Stimulated activated CD4-positive, alpha-beta T cell treated with anti-CD3 and anti-CD28 coated beads, Interleukin-2, amount 100 ng/mL, for 48 hours (primary cell): ENCODE results near the gene TBX1.
"Not testable (repeated sequence)": the region's sequence is repeated elsewhere in the genome, so short reads cannot be mapped to it uniquely, and the experiment has no call there.

Experiments
- DNase-seq, 2 donors: peaks; one replicate each; pipeline ENCODE4 v3.0.0-alpha.2; 2020

Gene TBX1

DNA sequence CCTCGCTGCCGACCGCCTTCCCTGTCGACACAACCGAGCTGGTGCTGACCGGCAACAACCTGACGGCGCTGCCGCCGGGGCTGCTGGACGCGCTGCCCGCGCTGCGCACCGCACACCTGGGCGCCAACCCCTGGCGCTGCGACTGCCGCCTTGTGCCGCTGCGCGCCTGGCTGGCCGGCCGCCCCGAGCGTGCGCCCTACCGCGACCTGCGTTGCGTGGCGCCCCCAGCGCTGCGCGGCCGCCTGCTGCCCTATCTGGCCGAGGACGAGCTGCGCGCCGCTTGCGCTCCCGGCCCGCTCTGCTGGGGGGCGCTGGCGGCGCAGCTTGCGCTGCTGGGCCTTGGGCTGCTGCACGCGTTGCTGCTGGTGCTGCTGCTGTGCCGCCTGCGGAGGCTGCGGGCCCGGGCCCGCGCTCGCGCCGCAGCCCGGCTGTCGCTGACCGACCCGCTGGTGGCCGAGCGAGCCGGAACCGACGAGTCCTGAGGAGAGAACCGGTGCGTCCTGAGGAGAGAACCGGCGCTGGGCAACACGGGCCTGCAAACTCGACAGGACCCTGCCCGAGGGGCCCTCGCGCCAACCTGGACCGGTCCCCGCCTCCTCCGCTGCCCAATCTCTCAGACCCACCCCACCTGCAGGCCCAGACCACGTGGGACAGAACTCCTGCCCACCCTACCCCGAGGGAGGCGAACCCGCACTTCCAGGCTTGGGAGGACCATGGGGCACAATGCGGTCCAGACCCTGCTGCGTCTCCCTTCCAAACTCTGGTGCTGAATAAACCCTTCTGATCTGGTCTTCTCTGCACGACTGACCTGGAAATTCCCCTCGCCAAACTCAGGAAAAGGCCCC lies 36.4 kb upstream of the TBX1 start:
- DNase-seq: peak; percentile 35 to 44

DNA sequence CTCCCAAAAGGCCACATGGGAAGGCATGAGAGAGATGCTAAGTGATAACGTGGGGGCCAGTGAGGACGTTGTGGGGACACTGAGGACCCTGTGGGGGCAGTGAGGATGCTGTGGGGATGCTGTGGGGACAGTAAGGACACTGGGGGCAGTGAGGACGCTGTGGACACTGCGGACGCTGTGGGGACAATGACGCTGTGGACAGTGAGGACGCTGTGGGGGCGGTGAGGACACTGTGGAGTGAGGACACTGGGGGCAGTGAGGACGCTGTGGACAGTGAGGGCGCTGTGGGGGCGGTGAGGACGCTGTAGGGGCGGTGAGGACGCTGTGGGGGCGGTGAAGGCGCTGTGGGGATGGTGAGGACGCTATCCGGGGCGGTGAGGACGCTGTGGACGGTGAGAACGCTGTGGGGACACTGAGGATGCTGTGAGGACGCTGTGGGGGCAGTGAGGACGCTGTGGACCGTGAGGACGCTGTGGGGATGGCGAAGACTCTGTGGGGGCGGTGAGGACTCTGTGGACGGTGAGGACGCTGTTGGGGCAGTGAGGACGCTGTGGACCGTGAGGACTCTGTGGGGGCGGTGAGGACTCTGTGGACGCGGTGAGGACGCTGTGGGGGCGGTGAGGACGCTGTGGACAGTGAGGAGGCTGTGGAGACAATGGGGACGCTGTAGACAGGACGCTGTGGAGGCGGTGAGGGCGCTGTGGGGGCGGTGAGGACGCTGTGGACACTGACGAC lies 35.5 kb upstream of the TBX1 start:
- no peak for DNase-seq

DNA sequence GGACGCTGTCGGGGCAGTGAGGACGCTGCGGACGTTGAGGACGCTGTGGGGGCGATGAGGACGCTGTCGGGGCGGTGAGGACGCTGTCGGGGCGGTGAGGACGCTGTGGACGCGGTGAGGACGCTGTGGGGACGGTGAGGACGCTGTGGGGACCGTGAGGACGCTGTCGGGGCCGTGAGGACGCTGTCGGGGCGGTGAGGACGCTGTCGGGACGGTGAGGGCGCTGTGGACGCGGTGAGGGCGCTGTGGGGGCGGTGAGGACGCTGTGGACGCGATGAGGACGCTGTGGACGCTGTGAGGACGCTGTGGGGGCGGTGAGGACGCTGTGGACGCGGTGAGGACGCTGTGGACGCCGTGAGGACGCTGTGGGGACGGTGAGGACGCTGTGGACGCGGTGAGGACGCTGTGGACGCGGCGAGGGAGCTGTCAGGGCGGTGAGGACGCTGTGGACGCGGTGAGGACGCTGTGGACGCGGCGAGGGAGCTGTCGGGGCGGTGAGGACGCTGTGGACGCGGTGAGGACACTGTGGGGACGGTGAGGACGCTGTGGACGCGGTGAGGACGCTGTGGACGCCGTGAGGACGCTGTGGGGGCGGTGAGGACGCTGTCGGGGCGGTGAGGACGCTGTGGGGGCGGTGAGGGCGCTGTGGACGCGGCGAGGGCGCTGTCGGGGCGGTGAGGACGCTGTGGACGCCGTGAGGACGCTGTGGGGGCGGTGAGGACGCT lies 34.4 kb upstream of the TBX1 start:
- DNase-seq: not testable (repeated sequence)

DNA sequence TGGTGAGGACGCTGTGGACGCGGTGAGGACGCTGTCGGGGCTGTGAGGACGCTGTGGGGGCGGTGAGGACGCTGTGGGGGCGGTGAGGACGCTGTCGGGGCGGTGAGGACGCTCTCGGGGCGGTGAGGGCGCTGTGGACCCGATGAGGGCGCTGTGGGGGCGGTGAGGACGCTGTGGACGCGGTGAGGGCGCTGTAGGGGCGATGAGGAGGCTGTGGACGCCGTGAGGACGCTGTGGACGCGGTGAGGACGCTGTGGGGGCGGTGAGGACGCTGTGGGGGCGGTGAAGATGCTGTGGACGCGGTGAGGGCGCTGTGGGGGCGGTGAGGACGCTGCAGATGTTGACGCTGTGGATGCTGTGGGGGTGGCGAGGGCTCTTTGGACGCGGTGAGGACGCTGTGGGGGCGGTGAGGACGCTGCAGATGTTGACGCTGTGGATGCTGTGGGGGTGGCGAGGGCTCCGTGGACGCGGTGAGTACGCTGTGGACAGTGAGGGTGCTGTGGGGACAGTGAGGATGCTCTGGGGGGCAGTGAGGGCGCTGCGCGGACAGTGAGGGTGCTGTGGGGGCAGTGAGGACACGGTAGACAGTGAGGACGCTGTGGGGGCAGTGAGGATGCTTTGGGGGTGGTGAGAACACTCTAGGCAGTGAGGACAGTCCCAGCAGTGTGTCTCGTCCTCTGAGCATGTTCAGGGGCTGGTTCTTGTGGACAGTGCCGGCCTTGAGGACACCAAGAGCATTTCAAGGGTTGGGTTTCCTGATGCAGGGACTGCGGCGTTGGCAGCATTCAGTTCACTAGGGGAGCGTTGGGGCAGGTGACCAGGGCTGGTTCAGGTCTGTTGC lies 33.0 kb upstream of the TBX1 start:
- DNase-seq: no peak

DNA sequence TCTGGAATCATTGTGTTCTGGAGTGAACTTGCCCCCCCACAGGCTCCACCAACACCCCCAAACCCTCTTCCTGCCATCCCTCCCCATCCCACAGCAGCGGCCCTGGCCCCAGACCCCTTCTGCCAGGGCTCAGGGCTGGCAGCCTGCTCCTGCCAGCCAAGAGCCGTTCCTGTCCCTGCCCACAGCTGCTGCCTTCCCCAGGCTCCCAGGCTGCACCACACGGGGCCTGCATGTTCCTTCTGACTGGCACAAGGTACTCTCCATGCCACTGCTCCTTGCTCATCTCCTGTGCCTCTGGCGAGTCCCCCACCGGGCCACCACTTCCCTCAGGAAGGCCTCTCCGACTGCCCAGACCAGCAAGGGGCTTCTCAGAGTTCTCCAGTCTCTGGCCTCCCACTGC lies 32.3 kb upstream of the TBX1 start:
- DNase-seq: no peak

DNA sequence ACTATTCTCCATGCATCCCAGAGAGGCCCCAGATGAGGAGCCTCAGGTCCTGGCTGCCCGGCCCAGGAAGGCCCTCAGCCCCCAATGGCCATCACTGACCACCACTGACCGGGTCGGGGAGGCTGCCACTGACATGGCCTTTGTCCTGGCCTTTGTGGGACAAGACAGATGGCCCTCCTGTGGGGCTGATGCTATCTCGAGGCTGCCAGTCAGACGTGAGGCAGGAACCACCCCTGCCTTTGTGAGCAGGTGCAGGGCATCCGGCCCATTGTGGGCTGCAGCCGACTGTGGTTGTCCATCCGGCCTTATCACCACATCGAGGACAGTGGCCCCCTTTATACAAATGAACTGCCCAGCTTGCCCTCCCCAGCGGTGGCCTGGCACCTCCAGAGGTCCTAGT lies 31.7 kb upstream of the TBX1 start:
- DNase-seq: no peak

DNA sequence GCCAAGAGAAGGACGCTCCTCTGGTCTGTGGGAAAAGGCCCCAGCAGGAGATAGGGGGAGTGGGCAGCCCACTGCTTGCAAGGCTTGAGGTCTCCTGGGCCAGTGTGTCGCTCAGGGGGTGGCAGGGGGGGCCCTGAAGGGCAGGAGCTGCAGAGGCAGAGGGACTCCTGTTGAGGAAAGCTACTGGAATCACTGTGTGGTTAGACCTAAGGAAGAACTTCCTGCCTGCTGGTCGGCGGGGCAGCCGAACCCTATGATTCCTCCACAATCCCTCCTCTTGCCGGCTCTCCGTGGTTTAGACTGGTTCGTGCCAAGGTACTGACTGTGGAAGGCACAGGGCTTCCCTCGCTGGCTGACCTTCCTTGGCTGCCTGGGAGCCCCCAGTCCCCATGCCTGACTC lies 31.1 kb upstream of the TBX1 start:
- DNase-seq: no peak

DNA sequence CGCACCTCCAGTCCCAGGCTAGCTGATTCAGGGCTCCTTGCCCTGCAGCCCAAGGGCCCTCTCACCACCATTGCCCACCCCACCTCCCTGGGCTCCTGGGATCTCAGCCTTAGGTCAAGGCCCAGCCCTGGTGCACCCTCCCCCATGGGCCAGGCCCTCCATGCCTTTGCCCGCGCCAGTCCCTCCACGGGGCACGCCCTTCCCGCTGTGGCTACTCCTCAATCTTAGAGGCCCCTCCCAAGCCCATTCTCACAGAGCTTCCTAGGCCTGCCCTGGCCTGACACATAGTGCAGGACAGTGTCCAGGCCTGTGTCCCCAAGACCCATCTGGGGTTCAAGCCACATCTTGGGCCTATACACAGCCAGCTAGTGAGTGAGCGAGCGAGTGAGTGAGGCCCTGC lies 30.4 kb upstream of the TBX1 start:
- DNase-seq: no peak

DNA sequence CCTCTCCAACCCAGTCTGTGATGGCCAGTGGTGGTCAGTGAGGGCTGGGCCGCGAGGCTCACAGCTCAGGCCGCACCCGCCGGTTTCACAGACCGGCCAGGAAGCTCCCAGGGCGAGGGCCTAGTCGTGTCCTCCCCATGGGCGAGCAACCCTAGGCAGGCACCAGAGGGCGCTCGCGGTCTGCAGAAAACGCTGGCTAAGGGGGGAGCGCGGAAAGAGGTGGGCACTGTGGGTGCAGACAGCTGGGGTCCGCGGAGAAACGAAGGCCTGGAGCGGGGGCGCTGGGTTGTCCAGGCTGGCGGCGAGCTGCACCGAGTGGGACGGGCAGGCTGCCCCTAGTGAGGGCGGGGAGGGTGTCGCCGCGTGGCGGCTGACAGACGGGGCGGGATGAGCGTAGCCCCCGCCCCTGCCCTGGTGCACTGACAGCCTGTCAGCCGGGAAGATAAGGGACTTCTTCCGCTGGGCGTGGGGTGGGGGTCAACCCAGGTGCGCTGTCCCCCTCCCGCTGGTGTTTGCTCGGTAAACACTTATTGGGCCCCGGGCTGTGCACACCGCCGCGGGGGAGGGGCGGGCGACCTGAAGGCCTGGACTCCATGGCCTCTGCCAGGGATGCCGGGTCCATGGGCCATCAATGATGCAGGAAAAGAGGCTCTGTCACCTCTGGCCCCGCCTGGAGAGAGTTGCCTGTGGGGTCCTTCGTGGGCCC lies 29.8 kb upstream of the TBX1 start:
- DNase-seq: peak; percentile 83 to 85

DNA sequence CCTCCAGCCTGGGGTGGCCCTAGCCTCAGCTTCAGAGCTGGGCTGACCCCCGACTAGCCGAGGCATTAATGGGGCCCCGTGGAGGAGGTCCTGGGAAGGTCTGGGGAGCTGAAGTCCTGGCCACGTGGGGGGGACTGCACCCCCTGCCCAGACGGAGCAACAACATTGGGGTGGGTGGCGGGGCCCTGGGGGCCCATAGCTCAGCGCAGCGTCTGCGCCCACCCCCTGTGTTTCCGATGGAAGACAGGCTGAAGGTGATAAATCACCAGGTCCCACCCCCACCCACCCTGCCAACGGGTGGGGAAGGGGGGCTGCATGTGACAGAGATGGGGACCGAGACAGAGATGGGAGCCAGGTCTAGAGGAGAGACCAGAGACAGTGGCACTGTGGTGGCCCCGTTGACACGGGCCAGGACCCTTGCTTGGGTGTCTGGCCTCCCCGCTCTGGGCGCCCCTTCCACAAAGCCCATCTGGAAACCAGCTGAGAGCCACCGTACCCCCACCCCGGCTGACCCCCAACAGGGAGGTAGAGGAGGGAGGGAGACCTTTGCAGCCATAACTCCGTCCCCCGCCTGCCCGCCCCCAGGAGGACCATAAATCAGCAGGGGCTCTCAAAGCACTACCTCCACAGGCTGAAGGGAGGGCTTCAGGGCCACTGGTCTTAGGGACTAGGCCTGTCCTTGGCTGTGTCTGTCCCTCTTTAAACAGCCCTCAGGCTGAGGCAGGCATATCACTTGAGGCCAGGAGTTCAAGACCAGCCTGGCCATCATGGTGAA lies 29.0 kb upstream of the TBX1 start:
- DNase-seq: no peak

DNA sequence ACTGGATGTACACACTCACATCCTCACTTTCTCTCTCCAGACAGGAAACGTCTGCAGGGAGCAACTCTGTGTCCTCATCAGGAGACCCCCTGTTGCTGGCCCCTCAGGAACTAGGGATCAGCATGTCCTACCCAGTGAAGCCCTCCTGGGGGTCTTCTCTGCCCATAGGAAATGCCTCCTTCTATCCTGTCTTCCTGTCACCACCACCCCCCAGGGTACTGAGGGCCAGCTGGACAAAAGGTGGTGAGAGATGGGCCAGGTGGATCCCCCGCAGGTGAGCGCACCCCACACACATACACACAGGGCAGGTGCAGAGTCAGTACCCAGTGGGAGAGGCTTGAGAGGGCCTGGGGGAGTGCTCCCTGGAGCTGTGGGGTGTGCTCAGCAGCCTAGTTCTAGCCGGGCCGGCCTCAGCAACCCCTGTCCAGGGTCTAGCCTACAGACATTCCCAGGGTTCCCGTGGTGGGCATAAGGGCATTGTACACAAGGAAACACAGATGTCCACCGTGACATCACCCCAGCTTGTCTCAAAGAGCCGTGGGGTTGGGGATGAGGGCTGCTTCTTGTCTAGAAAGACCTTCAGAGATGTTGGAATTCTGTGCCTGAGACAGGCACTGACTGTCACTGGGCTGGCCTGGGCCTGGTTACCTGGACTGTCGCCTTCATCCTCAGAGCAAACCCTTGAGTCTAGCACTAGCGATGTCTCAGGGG lies 28.0 kb upstream of the TBX1 start:
- DNase-seq: no peak

DNA sequence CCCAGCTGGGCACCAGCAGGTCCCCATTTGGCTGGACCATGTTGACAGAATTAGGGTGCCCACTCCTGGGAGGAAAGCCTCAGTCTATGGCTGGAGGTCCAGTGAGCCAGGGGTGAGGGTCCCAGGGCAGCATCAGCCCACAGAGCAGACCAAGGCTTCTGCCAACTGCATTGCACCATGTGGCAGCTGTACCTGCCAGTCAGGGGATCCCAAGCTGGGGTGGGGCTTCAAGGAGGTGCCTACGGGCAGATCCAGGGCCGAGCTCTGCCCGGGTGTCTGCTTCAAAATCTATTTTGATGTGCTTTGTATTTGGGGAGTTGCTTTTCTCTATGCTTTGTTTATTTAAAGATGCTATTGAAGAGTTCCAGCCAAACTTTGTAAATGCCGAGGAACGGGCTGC lies 26.8 kb upstream of the TBX1 start:
- no peak for DNase-seq

DNA sequence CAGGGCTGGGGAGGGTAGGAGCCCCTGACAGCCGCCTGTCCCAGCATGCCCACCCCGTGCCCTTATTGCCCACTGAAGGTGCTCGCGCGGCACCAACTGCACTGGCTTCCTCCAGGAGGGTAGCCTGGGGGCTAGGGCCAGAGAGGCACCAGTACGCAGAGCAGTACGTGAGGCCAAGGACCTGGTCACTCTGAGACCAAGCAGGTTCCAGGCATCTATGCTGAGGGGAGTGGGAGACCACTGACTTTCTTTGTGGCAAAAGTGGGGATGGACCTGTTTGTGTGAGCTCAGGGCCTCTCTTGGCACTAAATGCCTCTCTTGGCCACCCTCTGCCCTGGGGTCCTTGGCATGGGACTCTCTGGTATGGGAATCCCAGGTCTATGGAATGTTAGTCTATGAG lies 26.4 kb upstream of the TBX1 start:
- no peak for DNase-seq

DNA sequence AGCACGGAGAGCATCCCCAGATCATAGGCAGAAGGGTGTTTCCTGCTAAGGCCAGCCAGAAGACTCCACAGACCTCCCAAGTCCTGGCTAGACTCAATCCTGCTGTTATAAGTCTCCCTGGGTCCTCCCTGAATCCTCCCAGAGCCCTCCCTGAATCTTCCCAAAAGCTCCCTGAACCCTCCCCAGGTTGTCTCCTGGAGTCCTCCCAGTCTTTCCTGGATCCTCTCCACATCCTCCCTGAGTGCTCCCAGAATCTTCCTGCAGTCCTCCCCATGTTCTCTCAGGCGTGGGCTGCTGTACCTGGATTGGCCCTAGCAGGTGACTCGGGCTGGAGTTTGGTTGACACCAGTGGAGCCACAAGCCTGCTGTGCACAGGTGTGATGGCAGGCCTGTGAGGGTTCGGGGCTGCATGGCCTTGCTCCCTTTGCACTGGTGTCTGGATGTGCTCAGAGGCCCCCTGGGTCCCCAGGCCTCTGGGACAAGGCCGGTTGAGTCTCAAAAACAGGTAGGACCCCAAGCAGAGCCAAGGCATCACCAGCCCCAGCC lies 25.7 kb upstream of the TBX1 start:
- no peak for DNase-seq

DNA sequence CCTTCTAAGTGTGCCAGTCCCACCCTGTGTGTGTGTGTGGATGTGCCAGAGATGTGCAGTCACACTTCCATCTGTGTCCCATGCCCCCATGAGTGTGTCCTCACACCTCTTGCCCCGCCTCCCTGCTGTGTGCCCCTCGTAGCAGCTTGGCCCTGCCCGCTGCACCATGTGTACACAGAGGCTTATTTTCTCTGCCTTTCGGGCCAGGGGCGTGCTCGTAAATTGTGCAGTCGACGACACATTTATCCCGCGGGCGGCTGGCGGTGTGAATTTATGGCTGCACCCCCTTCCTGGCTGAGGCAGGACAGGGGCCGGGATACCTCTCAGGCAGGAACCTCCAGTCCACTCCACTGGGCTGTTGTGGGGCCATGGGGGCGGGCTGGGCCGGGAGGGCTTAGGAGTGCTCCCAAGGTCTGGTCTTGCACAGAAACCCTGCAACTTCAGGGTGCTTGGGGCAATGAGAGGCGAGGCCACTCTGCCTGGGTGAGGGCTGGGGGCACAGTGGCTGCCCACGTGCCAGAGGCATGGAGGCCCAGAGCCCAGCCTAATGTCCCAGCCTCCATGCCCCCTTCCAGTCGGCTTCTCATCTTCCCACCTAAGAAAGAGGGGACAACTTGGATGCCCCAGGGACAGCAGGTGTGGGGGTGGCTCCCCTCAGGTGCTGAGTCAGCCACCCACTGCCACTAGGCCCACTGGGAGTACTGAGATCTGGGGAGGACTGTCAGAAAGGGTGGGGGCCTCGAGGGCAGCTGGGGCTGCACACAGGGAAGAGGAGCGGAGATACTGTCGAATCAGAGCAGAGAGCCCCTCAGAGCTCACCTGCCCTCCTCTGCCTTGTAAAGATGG lies 24.7 kb upstream of the TBX1 start:
- DNase-seq: no peak

DNA sequence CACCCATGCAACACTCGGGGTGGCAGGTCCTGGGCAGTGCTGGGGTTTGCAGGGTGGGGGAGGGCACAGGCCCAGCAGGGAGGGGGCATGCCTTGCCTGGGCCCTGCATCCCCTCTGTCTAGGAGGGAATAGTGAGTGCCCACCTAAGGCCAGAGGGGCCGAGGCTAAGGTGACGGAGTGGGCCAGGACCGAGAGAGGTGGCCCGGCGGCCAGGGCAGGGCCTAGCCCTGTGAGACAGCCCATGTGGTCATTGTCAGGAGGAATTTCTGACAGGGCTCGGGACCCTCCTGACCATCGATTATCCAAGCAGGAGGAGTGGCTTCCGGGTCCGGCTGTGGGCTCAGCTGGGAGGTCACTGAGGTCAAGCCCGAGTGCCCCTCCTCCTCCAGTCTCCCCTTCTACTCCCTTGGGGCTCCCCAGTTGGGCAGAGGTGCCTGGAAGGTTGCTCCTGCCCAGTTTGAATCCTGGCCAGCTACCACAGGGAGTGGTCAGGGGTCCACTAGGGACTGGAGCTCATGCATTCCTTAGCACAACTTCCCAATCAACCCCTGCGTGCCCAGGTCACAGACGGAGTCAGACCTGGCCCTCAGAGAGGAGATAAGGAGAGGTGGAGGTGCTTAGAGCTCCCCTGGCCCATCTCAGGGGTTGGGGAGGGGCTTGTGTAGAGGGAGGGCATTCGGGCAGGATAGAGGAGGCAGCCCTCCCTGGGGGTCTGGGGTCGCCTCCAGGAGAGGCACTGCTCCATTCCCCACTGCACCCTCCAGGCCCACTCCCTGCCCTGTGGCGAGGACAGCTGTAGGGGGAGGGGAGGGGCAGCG lies 22.5 kb upstream of the TBX1 start:
- no peak for DNase-seq

DNA sequence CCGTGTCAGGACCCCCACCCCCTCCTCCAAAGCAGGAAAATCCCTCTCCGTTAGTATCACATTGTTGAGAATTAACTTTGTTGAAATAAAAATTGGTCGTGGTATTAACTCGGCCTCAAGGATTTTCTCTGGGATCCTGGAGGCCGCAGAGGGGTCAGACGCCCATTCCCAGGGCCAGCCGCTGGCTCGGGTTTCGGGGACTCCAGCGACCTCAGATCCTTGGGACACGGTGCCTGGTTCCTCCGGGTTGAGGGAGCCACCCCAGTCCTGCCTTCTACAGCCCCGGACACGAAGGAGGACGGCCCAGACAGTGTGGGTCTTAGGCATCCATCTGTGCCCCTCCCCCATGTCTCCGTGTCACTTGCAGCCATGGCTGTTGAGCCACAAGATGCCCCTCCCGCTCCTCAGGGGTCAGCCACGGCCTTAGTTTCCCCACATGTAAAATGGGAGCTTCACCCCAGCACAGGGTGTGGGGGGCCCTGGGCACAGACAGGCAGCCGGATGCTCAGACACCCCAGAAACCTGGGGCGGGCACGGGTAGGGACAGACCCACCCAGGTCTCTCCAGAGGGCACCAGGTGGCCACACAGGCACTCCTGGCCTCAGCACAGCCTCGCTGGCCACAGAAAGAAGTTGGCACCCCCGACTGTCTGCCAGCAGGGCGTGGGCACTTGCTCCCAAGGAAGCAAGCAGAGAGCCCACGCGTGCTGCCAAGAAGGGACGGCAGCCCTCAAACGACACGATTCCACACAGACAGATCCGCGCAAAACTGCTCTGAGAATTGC lies 21.7 kb upstream of the TBX1 start:
- DNase-seq: no peak

DNA sequence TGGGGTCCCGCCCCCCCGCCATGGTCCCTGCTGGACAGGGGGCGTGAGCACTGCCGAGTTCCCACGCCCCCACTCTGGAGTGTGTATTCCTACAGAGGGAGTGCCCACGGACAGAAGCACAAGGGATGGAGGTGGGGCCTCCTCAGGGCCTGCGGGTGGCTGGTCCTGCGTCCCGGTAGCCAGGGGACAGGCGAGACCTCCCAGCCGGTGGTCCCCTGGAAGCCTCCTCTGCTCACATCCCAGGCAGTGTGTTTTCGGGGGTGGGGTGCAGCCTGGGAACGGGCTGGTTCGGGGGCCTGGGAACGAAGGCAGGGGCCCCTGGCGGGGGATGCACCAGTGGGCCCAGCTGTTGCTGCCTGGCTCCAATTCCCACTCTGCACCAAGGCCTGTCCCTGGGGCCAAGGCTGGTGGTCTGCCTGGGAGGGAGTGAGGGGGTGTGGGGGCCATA lies 21.1 kb upstream of the TBX1 start:
- DNase-seq: no peak
